Peyer's patch (tissue), 4 donors: ENCODE measurements around the gene PGM1. TPM values are rescaled to one million over a fixed set of nuclear protein-coding genes. Genes with fewer than 3 reads are reported as not detected.
A peak's percentile ranks its signal among the peaks of the same experiment; 100 is the strongest.

Source experiments
- DNase-seq, 3 donors: peaks; one replicate each; pipeline ENCODE4 v3.0.0-alpha.2; 2017 to 2019
- H3K27ac ChIP-seq, 4 donors: fragments of 200-600 bp; sonication (generic); one replicate each; pipeline ENCODE4 v1.5.1; 2016 to 2019
- H3K27me3 ChIP-seq, 2 donors: fragments of 200-600 bp; sonication (generic); one replicate each; pipeline ENCODE4 v1.5.1; 2019
- H3K36me3 ChIP-seq, 3 donors: fragments of 200-600 bp; sonication (generic); one replicate each; pipeline ENCODE4 v1.5.1; 2016 to 2019
- H3K4me1 ChIP-seq, 4 donors: fragments of 200-600 bp; sonication (generic); one replicate each; pipeline ENCODE4 v1.5.1; 2016 to 2019
- H3K4me3 ChIP-seq, 4 donors: fragments of 200-600 bp; sonication (generic); 1 replicate in 3 of 4; 2 replicates in 1 of 4; pipeline ENCODE4 v1.5.1; 2016 to 2019; ENCODE audit warnings: mild to moderate bottlenecking in 1 of 4
- H3K9me3 ChIP-seq, 4 donors: fragments of 200-600 bp; sonication (generic); one replicate each; pipeline ENCODE4 v1.5.1; 2016 to 2019; ENCODE audit warnings: mild to moderate bottlenecking in 1 of 4
- CTCF ChIP-seq, 6 experiments: fragments of 450-650 bp in 4 of 6; fragments of 200-600 bp in 2 of 6; sonication (generic) in 1 of 6; IDR thresholded peaks; one replicate each; pipeline ENCODE4 v1.5.1; 2017 to 2019; ENCODE audit warnings: antibody characterized with exemption in 6 of 6, mild to moderate bottlenecking in 3 of 6, moderate library complexity in 1 of 6
- POLR2A ChIP-seq, 2 donors: fragments of 450-650 bp; IDR thresholded peaks; one replicate each; pipeline ENCODE4 v1.5.1; 2017; ENCODE audit warnings: antibody characterized with exemption in 2 of 2, mild to moderate bottlenecking in 2 of 2, moderate library complexity in 2 of 2
- total RNA-seq, 4 donors: library from RNA; depleted of rRNA; stranded (reverse); fragments of >200 nt; gene quantifications; one replicate each; pipeline ENCODE4 v1.1.0, GENCODE V29; 2016

Gene PGM1
- total RNA-seq, 4 donors from 2014 or later: 62.7 to 97.2 (median 75.3) TPM

- no peaks in the 10 kb centered on the region for H3K4me1 ChIP-seq
- no peaks in the 10 kb centered on the region for H3K9me3 ChIP-seq
- no peak overlapping the region for H3K4me3 ChIP-seq
- H3K36me3 ChIP-seq: no peaks in the 10 kb centered on the region
- no peak for DNase-seq
- H3K27me3 ChIP-seq: no peaks in the 10 kb centered on the region
- no peak overlapping the region for H3K27ac ChIP-seq
- no peak for TF ChIP-seq CTCF (IDR thresholded peaks at IDR 0.05)
- no peak for TF ChIP-seq POLR2A (IDR thresholded peaks at IDR 0.05)
These were observed 77.0 kb downstream of the PGM1 start for GRCh38 chr1:63670164-63670563.

- no peak for DNase-seq
- H3K9me3 ChIP-seq: no peaks in the 10 kb centered on the region
- no peaks in the 10 kb centered on the region for H3K36me3 ChIP-seq
- H3K27ac ChIP-seq: no peak overlapping the region
- H3K4me3 ChIP-seq: no peak overlapping the region
- no peak for TF ChIP-seq POLR2A (IDR thresholded peaks at IDR 0.05)
- H3K4me1 ChIP-seq: no peaks in the 10 kb centered on the region
- H3K27me3 ChIP-seq: no peaks in the 10 kb centered on the region
These were observed 78.3 kb downstream of the PGM1 start for GRCh38 chr1:63671514-63671913.

GRCh38 chr1:63674238-63674864 lies 81.1 kb downstream of the PGM1 start:
- Histone ChIP-seq H3K27ac (no peak overlapping the region), H3K4me1 (no peaks in the 10 kb centered on the region), H3K27me3 (no peaks in the 10 kb centered on the region), H3K4me3 (no peak overlapping the region), H3K36me3 (no peaks in the 10 kb centered on the region), H3K9me3 (no peaks in the 10 kb centered on the region)
- peak; percentile 38 to 90 (median 81) for DNase-seq
- TF ChIP-seq CTCF (IDR thresholded peaks at IDR 0.05) (peak in 4 of 6 experiments; percentile 46 to 65 (median 56)), POLR2A (IDR thresholded peaks at IDR 0.05) (no peak)

- Histone ChIP-seq H3K9me3 (no peaks in the 10 kb centered on the region), H3K27me3 (no peaks in the 10 kb centered on the region), H3K4me1 (no peaks in the 10 kb centered on the region), H3K4me3 (no peak overlapping the region), H3K27ac (no peak overlapping the region), H3K36me3 (no peaks in the 10 kb centered on the region)
- DNase-seq: no peak
- TF ChIP-seq CTCF (IDR thresholded peaks at IDR 0.05) (no peak), POLR2A (IDR thresholded peaks at IDR 0.05) (no peak)
These were observed 81.7 kb downstream of the PGM1 start for GRCh38 chr1:63674865-63675419.

DNA sequence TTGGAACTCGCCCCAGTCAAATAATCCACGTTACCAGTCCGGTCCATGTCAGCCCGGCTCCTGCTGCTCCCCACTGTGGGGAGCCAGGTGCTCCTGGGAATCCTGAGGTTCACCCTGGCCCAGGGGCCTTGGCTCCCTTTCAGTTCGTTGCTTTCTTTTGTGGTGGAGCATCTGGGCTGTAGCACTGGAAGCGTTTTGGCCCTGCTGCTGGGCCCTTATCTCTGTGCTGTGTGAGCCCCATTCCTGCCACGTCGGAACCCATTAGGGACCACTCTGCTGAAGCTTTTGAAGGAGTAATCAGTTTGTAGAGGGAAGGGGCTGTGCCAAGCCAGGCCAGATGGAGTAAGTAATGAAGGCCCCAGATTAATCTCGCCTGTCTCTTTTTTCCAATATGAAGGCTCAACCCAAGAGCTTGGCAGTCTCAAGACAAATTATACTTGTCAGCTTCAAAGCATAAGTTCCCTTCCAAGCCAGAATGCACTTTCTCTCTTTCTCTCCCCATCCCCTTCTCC lies 82.3 kb downstream of the PGM1 start:
- DNase-seq: no peak
- Histone ChIP-seq H3K9me3 (no peaks in the 10 kb centered on the region), H3K27ac (no peak overlapping the region), H3K27me3 (no peaks in the 10 kb centered on the region), H3K36me3 (no peaks in the 10 kb centered on the region), H3K4me3 (no peak overlapping the region), H3K4me1 (no peaks in the 10 kb centered on the region)
- TF ChIP-seq POLR2A (IDR thresholded peaks at IDR 0.05): no peak
- TF ChIP-seq CTCF (IDR thresholded peaks at IDR 0.05): no peak

- no peak for DNase-seq
- H3K9me3 ChIP-seq: no peaks in the 10 kb centered on the region
These were observed 84.3 kb downstream of the PGM1 start for GRCh38 chr1:63677497-63677896.

More at GRCh38 chr1:63677497-63677896, 84.3 kb downstream of the PGM1 start:
- no peak overlapping the region for H3K27ac ChIP-seq
- no peak overlapping the region for H3K4me3 ChIP-seq
- TF ChIP-seq CTCF (IDR thresholded peaks at IDR 0.05): no peak
- no peak for TF ChIP-seq POLR2A (IDR thresholded peaks at IDR 0.05)
- H3K36me3 ChIP-seq: no peaks in the 10 kb centered on the region
- H3K27me3 ChIP-seq: no peaks in the 10 kb centered on the region
- H3K4me1 ChIP-seq: no peaks in the 10 kb centered on the region
